ENCODE results near the gene P2RY12.

GRCh38 chr3:151383111-151383510 is 1.4 kb downstream of the P2RY12 start:
- no peak for TF ChIP-seq CTCF (IDR thresholded peaks at IDR 0.05)
- TF ChIP-seq POLR2A (IDR thresholded peaks at IDR 0.05; ENCODE audit: low read depth), result no peak
- TF ChIP-seq POLR2AphosphoS5 (IDR thresholded peaks at IDR 0.05), result no peak
- TF ChIP-seq EP300 (IDR thresholded peaks at IDR 0.05), result no peak

All from esophagus muscularis mucosa (tissue), 4 donors.